CD14-positive monocyte (primary cell): Measurements from ENCODE around the gene NARS2. TPM values are rescaled to one million over a fixed set of nuclear protein-coding genes. Genes with fewer than 3 reads are reported as not detected.

Source experiments
- DNase-seq, 3 donors: peaks; one replicate each; pipeline ENCODE4 v3.0.0-alpha.2; 2011 to 2022
- H2AFZ ChIP-seq: 2 replicates; pipeline ENCODE4 v1.6.0; 2012; ENCODE audit warnings: mild to moderate bottlenecking, low read depth, low read length, inconsistent platforms; ENCODE audit not compliant: insufficient read depth, poor library complexity, severe bottlenecking
- H3K27ac ChIP-seq, 2 donors: 1 replicate in 1 of 2; 2 replicates in 1 of 2; pipeline ENCODE4 v1.5.1; 2012 to 2013; ENCODE audit warnings: low read length in 2 of 2, control low read depth in 1 of 2, inconsistent platforms in 1 of 2, low read depth in 1 of 2, mild to moderate bottlenecking in 1 of 2
- H3K27me3 ChIP-seq, 2 donors: one replicate each; pipeline versions ENCODE4 v1.6.0 to v1.6.1; 2011 to 2013; ENCODE audit warnings: low read length in 2 of 2; ENCODE audit not compliant: control insufficient read depth in 2 of 2, insufficient read depth in 2 of 2
- H3K36me3 ChIP-seq, 2 donors: replicated peaks in 1 of 2; 1 replicate in 1 of 2; 2 replicates in 1 of 2; pipeline versions ENCODE4 v1.5.1 to v1.6.1; 2012 to 2013; ENCODE audit warnings: low read length in 2 of 2, control low read depth in 1 of 2, inconsistent platforms in 1 of 2, mild to moderate bottlenecking in 1 of 2; ENCODE audit not compliant: insufficient read depth in 2 of 2, control insufficient read depth in 1 of 2
- H3K4me1 ChIP-seq, 2 donors: 1 replicate in 1 of 2; 2 replicates in 1 of 2; pipeline versions ENCODE4 v1.5.1 to v1.6.1; 2012 to 2013; ENCODE audit warnings: low read length in 2 of 2, control low read depth in 1 of 2, inconsistent platforms in 1 of 2, mild to moderate bottlenecking in 1 of 2, moderate library complexity in 1 of 2; ENCODE audit not compliant: insufficient read depth in 2 of 2, control insufficient read depth in 1 of 2
- H3K4me2 ChIP-seq: replicated peaks from 2 replicates; pipeline ENCODE3; 2012; ENCODE audit warnings: low read length, moderate library complexity, mild to moderate bottlenecking; ENCODE audit not compliant: poor library complexity, severe bottlenecking; ENCODE audit errors: extremely low read depth
- H3K4me3 ChIP-seq, 3 experiments: fragments of 200-600 bp in 1 of 3; sonication (generic) in 1 of 3; replicated peaks in 1 of 3; 1 replicate in 2 of 3; 2 replicates in 1 of 3; pipeline ENCODE4 v1.5.1; 2011 to 2013; ENCODE audit warnings: low read length in 3 of 3, mild to moderate bottlenecking in 3 of 3, control low read depth in 2 of 3, low read depth in 2 of 3, inconsistent platforms in 1 of 3, moderate library complexity in 1 of 3
- H3K79me2 ChIP-seq: 2 replicates; pipeline ENCODE4 v1.6.0; 2012; ENCODE audit warnings: mild to moderate bottlenecking, control low read depth, inconsistent platforms, low read length, moderate library complexity; ENCODE audit not compliant: insufficient read depth
- H3K9ac ChIP-seq: 2 replicates; pipeline ENCODE4 v1.6.0; 2017; ENCODE audit warnings: low read length, mild to moderate bottlenecking; ENCODE audit not compliant: insufficient read depth, poor library complexity, severe bottlenecking
- H3K9me3 ChIP-seq, 2 donors: replicated peaks in 1 of 2; 1 replicate in 1 of 2; 2 replicates in 1 of 2; pipeline versions ENCODE4 v1.5.1 to v1.6.1; 2012 to 2013; ENCODE audit warnings: low read length in 2 of 2, control low read depth in 1 of 2; ENCODE audit not compliant: control insufficient read depth in 1 of 2, insufficient read depth in 1 of 2
- H4K20me1 ChIP-seq: 2 replicates; pipeline ENCODE4 v1.6.0; 2012; ENCODE audit warnings: mild to moderate bottlenecking, low read length, control low read depth, moderate library complexity; ENCODE audit not compliant: insufficient read depth
- H3K27ac Mint-ChIP-seq, 7 donors: one replicate each; pipeline ENCODE4 v1.8.0; 2020; ENCODE audit warnings: mild to moderate bottlenecking in 7 of 7, mixed read lengths in 7 of 7, moderate library complexity in 6 of 7, inconsistent platforms in 2 of 7
- H3K27me3 Mint-ChIP-seq, 3 donors: one replicate each; pipeline ENCODE4 v1.8.0; 2021 to 2022; ENCODE audit warnings: low read depth in 3 of 3, mild to moderate bottlenecking in 3 of 3, mixed read lengths in 3 of 3, moderate library complexity in 3 of 3, inconsistent platforms in 1 of 3
- H3K36me3 Mint-ChIP-seq, 2 donors: one replicate each; pipeline ENCODE4 v1.8.0; 2020; ENCODE audit warnings: mixed read lengths in 2 of 2, inconsistent platforms in 1 of 2, mild to moderate bottlenecking in 1 of 2
- H3K4me1 Mint-ChIP-seq: one replicate; pipeline ENCODE4 v1.8.0; 2020; ENCODE audit warnings: mild to moderate bottlenecking, mixed read lengths
- H3K4me3 Mint-ChIP-seq, 2 donors: one replicate each; pipeline ENCODE4 v1.8.0; 2020; ENCODE audit warnings: mild to moderate bottlenecking in 2 of 2, mixed read lengths in 2 of 2, moderate library complexity in 1 of 2
- H3K9me3 Mint-ChIP-seq, 7 donors: one replicate each; pipeline ENCODE4 v1.8.0; 2020 to 2022; ENCODE audit warnings: mixed read lengths in 7 of 7, mild to moderate bottlenecking in 6 of 7, moderate library complexity in 6 of 7, inconsistent platforms in 2 of 7
- CTCF ChIP-seq: fragments of 200-600 bp; IDR thresholded peaks from one replicate; pipeline ENCODE4 v1.8.0; 2022; ENCODE audit warnings: antibody characterized with exemption, mild to moderate bottlenecking
- WGBS: methylation state at CpG from one replicate; pipeline ENCODE4 v1.1.5; 2013; ENCODE audit warnings: missing lambda C conversion rate; ENCODE audit not compliant: insufficient coverage; 5-methylcytosine and 5-hydroxymethylcytosine counted together
- intact Hi-C, 2 donors: fragments of 100-400 bp; cut with micrococcal nuclease; formaldehyde crosslinking; loops; one replicate each; pipeline versions ENCODE4 v1.15.0 to v1.15.1; 2023
- polyA plus RNA-seq, 3 donors: library from polyadenylated mRNA; depleted of rRNA in 1 of 3; unstranded in 2 of 3; stranded (reverse) in 1 of 3; fragments of 300-500 nt in 2 of 3; fragments of >200 nt in 1 of 3; fragmentation: Illumina TruSeq in 2 of 3; gene quantifications; 1 replicate in 2 of 3; 2 replicates in 1 of 3; pipeline ENCODE4 v1.2.3, GENCODE V29; 2012 to 2021

Gene NARS2
- polyA plus RNA-seq, 3 donors = 4.3 to 6.6 (median 4.9) TPM

DNA sequence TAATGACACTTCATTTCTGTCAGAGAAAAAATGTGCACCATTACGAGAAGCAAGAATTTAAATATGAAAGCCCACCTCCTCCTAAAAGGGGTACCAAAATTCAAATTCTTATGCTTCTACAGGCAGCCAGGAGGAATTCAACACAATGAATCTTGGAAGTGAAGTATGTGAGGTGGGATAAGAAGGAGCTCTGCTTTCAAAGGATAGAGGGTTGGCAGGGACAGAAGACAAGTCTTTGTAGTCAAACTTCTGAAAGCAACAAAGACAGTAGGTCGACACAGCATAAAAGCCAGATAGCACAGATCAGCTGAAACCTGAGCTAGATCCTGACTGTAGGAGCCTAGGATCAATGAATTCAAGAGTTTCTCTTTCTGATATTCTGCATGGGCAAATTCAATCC lies 17.4 kb downstream of the NARS2 start:
- no peak for DNase-seq
- Mint-ChIP-seq H3K4me1 (peaks cover 30% of the 10 kb centered on the region), H3K27me3 (no peaks in the 10 kb centered on the region), H3K9me3 (peaks cover 0 to under 1% (median 0%) of the 10 kb centered on the region in 7 donors), H3K4me3 (no peak overlapping the region), H3K36me3 (peaks cover 36 to 38% of the 10 kb centered on the region in 2 donors), H3K27ac (no peak overlapping the region)
- H3K4me1 ChIP-seq = peaks cover 29 to 30% of the 10 kb centered on the region in 2 donors
- intact Hi-C loops = no loop called here
- no peak overlapping the region for H3K9ac ChIP-seq
- peaks cover 11 to 33% of the 10 kb centered on the region in 2 donors for H3K36me3 ChIP-seq
- no peaks in the 10 kb centered on the region for H3K27me3 ChIP-seq
- H3K27ac ChIP-seq = no peak overlapping the region
- H2AFZ ChIP-seq = no peak overlapping the region
- no peaks in the 10 kb centered on the region for H3K9me3 ChIP-seq
- WGBS = 100% methylated on average over 1 of the region's 2 CpGs
- H3K4me2 ChIP-seq = no peak overlapping the region
- no peaks in the 10 kb centered on the region for H4K20me1 ChIP-seq
- H3K79me2 ChIP-seq = peaks cover 16% of the 10 kb centered on the region
- no peak overlapping the region for H3K4me3 ChIP-seq
- TF ChIP-seq CTCF = no peak

DNA sequence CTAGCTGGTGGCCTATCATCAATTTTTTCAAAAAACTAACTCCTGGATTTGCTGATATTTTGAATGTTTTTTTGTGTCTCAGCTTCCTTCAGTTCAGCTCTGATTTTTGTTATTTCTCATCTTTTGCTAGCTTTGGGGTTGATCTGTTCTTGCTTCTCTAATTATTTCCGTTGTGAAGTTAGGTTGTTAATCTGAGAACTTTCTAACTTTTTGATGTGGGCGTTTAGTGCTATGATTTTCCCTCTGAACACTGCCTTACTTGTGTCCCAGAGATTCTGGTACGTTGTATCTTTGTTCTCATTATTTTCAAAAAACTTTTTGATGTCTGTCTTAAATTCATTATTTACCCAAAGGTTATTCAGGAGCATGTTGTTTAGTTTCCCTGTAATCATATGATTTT lies 19.1 kb downstream of the NARS2 start:
- intact Hi-C loops = no loop called here
- H3K9me3 Mint-ChIP-seq = peaks cover 0 to 7% (median 0%) of the 10 kb centered on the region in 7 donors
- no peak for TF ChIP-seq CTCF
- Histone ChIP-seq H3K79me2 (peaks cover 12% of the 10 kb centered on the region), H3K27me3 (no peaks in the 10 kb centered on the region), H3K4me3 (no peak overlapping the region), H3K36me3 (peaks cover 11 to 33% of the 10 kb centered on the region in 2 donors), H2AFZ (no peak overlapping the region), H3K9ac (no peak overlapping the region), H4K20me1 (no peaks in the 10 kb centered on the region), H3K27ac (no peak overlapping the region), H3K4me1 (peaks cover 13% of the 10 kb centered on the region in 2 donors), H3K4me2 (no peak overlapping the region), H3K9me3 (no peaks in the 10 kb centered on the region)
- no peak overlapping the region for H3K4me3 Mint-ChIP-seq
- peaks cover 13% of the 10 kb centered on the region for H3K4me1 Mint-ChIP-seq
- no peak overlapping the region for H3K27ac Mint-ChIP-seq
- no peak for DNase-seq
- 100% methylated on average over 1 of the region's 3 CpGs for WGBS
- H3K27me3 Mint-ChIP-seq = no peaks in the 10 kb centered on the region
- H3K36me3 Mint-ChIP-seq = peaks cover 39 to 44% of the 10 kb centered on the region in 2 donors
